ENCODE results near the gene KCNIP3. TPM values are rescaled to one million over a fixed set of nuclear protein-coding genes. Genes with fewer than 3 reads are reported as not detected.

The KCNIP3 gene
- total RNA-seq, 1 donor from 2014 or later, result 3.0 TPM

- ATAC-seq (no peak), DNase-seq (peak; percentile 46)
- H3K4me1 ChIP-seq, result no peaks in the 10 kb centered on the region
- H3K36me3 ChIP-seq, result no peaks in the 10 kb centered on the region
- H3K4me3 ChIP-seq, result no peak overlapping the region
- TF ChIP-seq CTCF (IDR thresholded peaks at IDR 0.05), result no peak
- no peaks in the 10 kb centered on the region for H3K27me3 ChIP-seq
- no peak overlapping the region for H3K27ac ChIP-seq
- H3K9me3 ChIP-seq, result no peaks in the 10 kb centered on the region
- intact Hi-C loops (cut with DNase I), result no loop called here
Measured at GRCh38 chr2:95372845-95373244, 75.7 kb downstream of the KCNIP3 start.

- TF ChIP-seq CTCF (IDR thresholded peaks at IDR 0.05), result no peak
- no peaks in the 10 kb centered on the region for H3K27me3 ChIP-seq
- no peaks in the 10 kb centered on the region for H3K36me3 ChIP-seq
- no peaks in the 10 kb centered on the region for H3K9me3 ChIP-seq
- intact Hi-C loops (cut with DNase I), result no loop called here
- H3K27ac ChIP-seq, result no peak overlapping the region
- peak; percentile 28 for DNase-seq
- H3K4me1 ChIP-seq, result no peaks in the 10 kb centered on the region
- H3K4me3 ChIP-seq, result no peak overlapping the region
- ATAC-seq, result peak; percentile 14
Measured at GRCh38 chr2:95374029-95374428, 76.9 kb downstream of the KCNIP3 start.

GRCh38 chr2:95374451-95374920 lies 77.3 kb downstream of the KCNIP3 start:
- peak; percentile 48 for DNase-seq
- Histone ChIP-seq H3K4me1 (no peaks in the 10 kb centered on the region), H3K9me3 (no peaks in the 10 kb centered on the region), H3K4me3 (no peak overlapping the region), H3K27ac (no peak overlapping the region), H3K36me3 (no peaks in the 10 kb centered on the region), H3K27me3 (no peaks in the 10 kb centered on the region)
- intact Hi-C loops (cut with DNase I), result no loop called here
- no peak for TF ChIP-seq CTCF (IDR thresholded peaks at IDR 0.05)
- no peak for ATAC-seq

- Histone ChIP-seq H3K4me3 (no peak overlapping the region), H3K27ac (no peak overlapping the region), H3K9me3 (no peaks in the 10 kb centered on the region), H3K36me3 (no peaks in the 10 kb centered on the region), H3K4me1 (no peaks in the 10 kb centered on the region), H3K27me3 (no peaks in the 10 kb centered on the region)
- intact Hi-C loops (cut with DNase I), result no loop called here
- no peak for TF ChIP-seq CTCF (IDR thresholded peaks at IDR 0.05)
- DNase-seq (peak; percentile 41), ATAC-seq (no peak)
Measured at GRCh38 chr2:95374921-95375471, 77.8 kb downstream of the KCNIP3 start.

GRCh38 chr2:95375532-95376150 lies 78.5 kb downstream of the KCNIP3 start:
- ATAC-seq, result no peak

More at GRCh38 chr2:95375532-95376150, 78.5 kb downstream of the KCNIP3 start:
- Histone ChIP-seq H3K4me1 (no peaks in the 10 kb centered on the region), H3K4me3 (no peak overlapping the region), H3K27ac (no peak overlapping the region), H3K36me3 (no peaks in the 10 kb centered on the region), H3K27me3 (no peaks in the 10 kb centered on the region), H3K9me3 (no peaks in the 10 kb centered on the region)
- intact Hi-C loops (cut with DNase I), result no loop called here
- TF ChIP-seq CTCF (IDR thresholded peaks at IDR 0.05), result no peak
- peak; percentile 47 for DNase-seq
